Activated T-cell treated with anti-CD3 and anti-CD28 coated beads, Interleukin-2, amount 50 U/mL, for 48 hours (primary cell): Measurements from ENCODE around the gene MCL1.

Experiments used
- DNase-seq, 2 experiments: peaks; one replicate each; pipeline ENCODE4 v3.0.0-alpha.2; 2020

MCL1 gene

GRCh38 chr1:150555971-150556865 is 23.2 kb downstream of the MCL1 start:
- DNase-seq, result no peak

- no peak for DNase-seq
Observed at GRCh38 chr1:150555198-150555970, 24.0 kb downstream of the MCL1 start.

- DNase-seq, result no peak
Observed at GRCh38 chr1:150554086-150554452, 25.3 kb downstream of the MCL1 start.

GRCh38 chr1:150553392-150554085 is 25.9 kb downstream of the MCL1 start:
- no peak for DNase-seq

GRCh38 chr1:150552911-150553289 is 26.5 kb downstream of the MCL1 start:
- no peak for DNase-seq

GRCh38 chr1:150552128-150552910 is 27.1 kb downstream of the MCL1 start:
- peak in 1 of 2 experiments; percentile 48 for DNase-seq

- peak in 1 of 2 experiments; percentile 17 for DNase-seq
Observed at GRCh38 chr1:150551784-150552127, 27.7 kb downstream of the MCL1 start.

- DNase-seq, result peak; percentile 39 to 43
Observed at GRCh38 chr1:150551051-150551783, 28.2 kb downstream of the MCL1 start.

- peak in 1 of 2 experiments; percentile 23 for DNase-seq
Observed at GRCh38 chr1:150550222-150551050, 29.0 kb downstream of the MCL1 start.

- peak in 1 of 2 experiments; percentile 21 for DNase-seq
Observed at GRCh38 chr1:150549496-150550221, 29.8 kb downstream of the MCL1 start.

GRCh38 chr1:150548632-150549495 is 30.5 kb downstream of the MCL1 start, which contains the start of gene ADAMTSL4:
Gene ADAMTSL4 (plus strand): TSS chr1:150549408. CDS start chr1:150552289, 2,881 bp downstream.
- DNase-seq, result peak; percentile 54 to 65

GRCh38 chr1:150548324-150548631 is 31.1 kb downstream of the MCL1 start:
- no peak for DNase-seq

GRCh38 chr1:150546294-150546937 is 33.0 kb downstream of the MCL1 start:
- DNase-seq, result no peak

GRCh38 chr1:150545486-150546032 is 33.9 kb downstream of the MCL1 start:
- no peak for DNase-seq

GRCh38 chr1:150544204-150544603 is 35.2 kb downstream of the MCL1 start:
- DNase-seq, result no peak

- no peak for DNase-seq
Observed at GRCh38 chr1:150543500-150544143, 35.8 kb downstream of the MCL1 start.

- no peak for DNase-seq
Observed at GRCh38 chr1:150537732-150538684, 41.4 kb downstream of the MCL1 start.
